ENCODE data around the gene PGAM4. TPM values are rescaled to one million over a fixed set of nuclear protein-coding genes. Genes with fewer than 3 reads are reported as not detected.

The PGAM4 gene
- total RNA-seq, 4 donors from 2014 or later, result not detected

DNA sequence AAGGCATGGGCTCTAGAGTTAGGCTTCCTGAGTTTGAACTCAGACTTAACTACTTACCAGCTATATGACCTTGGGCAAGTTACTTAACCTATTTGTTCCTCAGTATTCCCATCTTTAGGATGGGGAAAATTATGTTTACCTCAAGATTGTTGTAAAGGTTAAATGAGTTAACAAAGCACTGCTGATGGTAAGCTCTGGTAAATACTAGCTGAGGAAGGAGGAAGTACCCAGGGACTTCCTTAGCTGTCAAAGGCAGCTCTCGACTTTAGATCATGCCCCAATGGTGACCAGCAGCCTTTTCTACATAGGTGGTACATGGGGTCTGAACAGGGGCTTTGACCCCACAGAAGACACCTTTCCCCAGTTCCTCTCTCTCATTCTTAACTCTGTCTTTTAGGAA lies 38.9 kb downstream of the PGAM4 start:
- no peak for TF ChIP-seq CTCF (IDR thresholded peaks at IDR 0.05; ENCODE audit: low read depth)

DNA sequence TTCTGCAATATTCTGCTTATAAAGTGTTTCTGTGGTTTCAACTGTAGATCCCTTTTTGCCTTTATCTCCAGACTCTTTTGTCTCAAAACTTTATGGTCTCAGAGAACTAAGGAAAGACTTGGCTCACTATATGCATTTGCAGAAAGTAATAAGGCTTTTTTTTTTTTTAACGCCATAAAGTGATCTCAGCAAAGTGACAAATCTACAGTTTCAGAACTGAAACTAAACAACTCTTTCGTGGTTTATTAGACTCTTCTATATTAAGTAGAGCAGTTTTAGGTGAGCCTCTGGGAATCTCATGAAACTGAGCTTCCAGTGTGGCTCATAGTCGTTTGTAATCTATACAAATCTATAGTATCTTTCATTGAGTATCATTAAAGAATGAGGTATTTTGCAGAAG lies 43.7 kb downstream of the PGAM4 start:
- TF ChIP-seq CTCF (IDR thresholded peaks at IDR 0.05; ENCODE audit: low read depth), result no peak

GRCh38 chrX:77924320-77924859 lies 45.0 kb downstream of the PGAM4 start:
- no peak for TF ChIP-seq CTCF (IDR thresholded peaks at IDR 0.05; ENCODE audit: low read depth)

DNA sequence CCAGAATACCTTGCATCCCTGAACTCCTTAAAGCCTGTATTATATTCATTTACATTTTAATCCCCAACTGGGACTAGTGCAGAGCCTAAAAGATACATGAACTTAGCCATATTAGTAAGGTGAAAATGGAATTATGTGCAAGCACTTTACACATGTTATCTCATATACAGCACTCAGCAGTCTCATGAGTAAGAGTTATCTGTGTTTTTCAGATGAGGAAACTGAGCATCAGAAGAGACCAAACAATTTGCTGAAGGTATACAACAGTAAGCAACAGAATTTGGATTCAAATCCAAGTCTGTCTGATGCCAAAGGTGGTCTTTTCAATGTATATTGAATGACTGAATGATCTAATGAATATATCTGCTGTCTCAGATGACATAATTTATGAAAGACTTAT lies 46.7 kb downstream of the PGAM4 start:
- no peak for TF ChIP-seq CTCF (IDR thresholded peaks at IDR 0.05; ENCODE audit: low read depth)

- TF ChIP-seq CTCF (IDR thresholded peaks at IDR 0.05; ENCODE audit: low read depth), result no peak
Observed at GRCh38 chrX:77918568-77918967, 50.9 kb downstream of the PGAM4 start.

Other genes starting within 250 kb of the PGAM4 start
- gene ATRX, start 183.4 kb downstream of the PGAM4 start, total RNA-seq, result 100 to 1,000 TPM in 3 of 4 donors, 10 to 100 TPM in 1; 86.5 to 148 (median 114) TPM
- 10 to 100 TPM; 27.1 to 47.1 (median 40.9) TPM for gene MAGT1, start 74.2 kb downstream of the PGAM4 start, total RNA-seq
- gene COX7B, start 70.2 kb downstream of the PGAM4 start, total RNA-seq, result 100 to 1,000 TPM; 268 to 532 (median 308) TPM
- gene ATP7A, start 58.9 kb downstream of the PGAM4 start, total RNA-seq, result 10 to 100 TPM in 2 of 4 donors, 1 to 10 TPM in 2; 6.4 to 16.0 (median 12.0) TPM
- gene PGK1, start 134.6 kb upstream of the PGAM4 start, total RNA-seq, result 100 to 1,000 TPM; 154 to 200 (median 183) TPM
- 10 to 100 TPM in 3 of 4 donors, 1 to 10 TPM in 1; 10.0 to 31.0 (median 15.8) TPM for gene TAF9B, start 170.0 kb upstream of the PGAM4 start, total RNA-seq